Endothelial cell of umbilical vein (primary cell): ENCODE data around the gene COPE. TPM values are rescaled to one million over a fixed set of nuclear protein-coding genes. Genes with fewer than 3 reads are reported as not detected.
A peak's percentile ranks its signal among the peaks of the same experiment; 100 is the strongest.

Source experiments
- BruUV-seq: library from RNA; stranded (reverse); fragments of 400-500 nt; replicated peaks from 2 replicates; lab custom pipeline; 2021; lab: Mats Ljungman, UMichigan
- CTCF ChIA-PET: fragments of 300-600, 350-600 bp; sonication (Branson Sonifier 250); formaldehyde crosslinking; loops from one replicate; lab custom pipeline; 2021; ENCODE audit warnings: antibody characterized with exemption, inconsistent platforms; lab: Charles Lee
- POLR2A ChIA-PET: fragments of 300-600, 350-600 bp; sonication (Branson Sonifier 250); formaldehyde crosslinking; loops from one replicate; lab custom pipeline; 2021; ENCODE audit warnings: antibody characterized with exemption, inconsistent platforms; lab: Charles Lee
- DNase-seq: peaks from one replicate; pipeline ENCODE4 v3.0.0-alpha.2; 2011; ENCODE audit warnings: low read depth, low spot score
- FAIRE-seq: peaks from 2 replicates; lab custom pipeline; 2011; peaks lifted over from hg19 to GRCh38; lab: Jason Lieb, UNC
- H2AFZ ChIP-seq: 2 replicates; pipeline ENCODE4 v1.6.0; 2012; ENCODE audit warnings: low read depth, low read length, control low read depth, inconsistent platforms
- H3K27ac ChIP-seq: 2 replicates; pipeline ENCODE4 v1.5.1; 2011; ENCODE audit warnings: low read depth, mild to moderate bottlenecking, control low read depth, low read length, moderate library complexity; ENCODE audit not compliant: insufficient read depth
- H3K27me3 ChIP-seq, 2 experiments: 2 replicates each; pipeline versions ENCODE4 v1.6.0 to v1.6.1; 2011; ENCODE audit warnings: low read length in 2 of 2, mixed read lengths in 1 of 2; ENCODE audit not compliant: control insufficient read depth in 2 of 2, insufficient read depth in 2 of 2
- H3K36me3 ChIP-seq, 2 experiments: 2 replicates in 1 of 2; 3 replicates in 1 of 2; pipeline ENCODE4 v1.5.1; 2011; ENCODE audit warnings: low read length in 2 of 2, mild to moderate bottlenecking in 1 of 2, moderate library complexity in 1 of 2; ENCODE audit not compliant: control insufficient read depth in 2 of 2, insufficient read depth in 2 of 2; ENCODE audit errors: extremely low read depth in 1 of 2
- H3K4me1 ChIP-seq: 3 replicates; pipeline ENCODE4 v1.5.1; 2011; ENCODE audit warnings: mild to moderate bottlenecking, low read length; ENCODE audit not compliant: control insufficient read depth, insufficient read depth; ENCODE audit errors: extremely low read depth
- H3K4me2 ChIP-seq: 2 replicates; pipeline ENCODE4 v1.6.1; 2011; ENCODE audit warnings: low read length, control low read depth, mixed read lengths; ENCODE audit not compliant: insufficient read depth
- H3K4me3 ChIP-seq, 3 experiments: fragments of 200-600 bp in 1 of 3; sonication (generic), shearing (Covaris generic) in 1 of 3; replicated peaks in 1 of 3; 2 replicates each; pipeline ENCODE4 v1.5.1; 2011 to 2016; ENCODE audit warnings: control low read depth in 3 of 3, low read length in 3 of 3, mild to moderate bottlenecking in 2 of 3, inconsistent platforms in 1 of 3, low read depth in 1 of 3, moderate library complexity in 1 of 3; ENCODE audit not compliant: insufficient read depth in 1 of 3
- H3K79me2 ChIP-seq: 2 replicates; pipeline ENCODE4 v1.6.0; 2012; ENCODE audit warnings: low read length, inconsistent platforms; ENCODE audit not compliant: control insufficient read depth, insufficient read depth
- H3K9ac ChIP-seq: replicated peaks from 2 replicates; pipeline ENCODE3; 2011; ENCODE audit warnings: low read length, control low read depth; ENCODE audit not compliant: insufficient read depth; ENCODE audit errors: extremely low read depth
- H3K9me1 ChIP-seq: replicated peaks from 3 replicates; pipeline ENCODE4 v1.6.0; 2011; ENCODE audit warnings: mild to moderate bottlenecking, low read length; ENCODE audit not compliant: control insufficient read depth, insufficient read depth; ENCODE audit errors: extremely low read depth
- H3K9me3 ChIP-seq: replicated peaks from 2 replicates; pipeline ENCODE4 v1.5.1; 2012; ENCODE audit warnings: low read length, inconsistent platforms; ENCODE audit not compliant: control insufficient read depth, insufficient read depth
- H4K20me1 ChIP-seq: replicated peaks from 2 replicates; pipeline ENCODE3; 2011; ENCODE audit warnings: mild to moderate bottlenecking, low read length; ENCODE audit not compliant: control insufficient read depth, insufficient read depth; ENCODE audit errors: extremely low read depth
- CTCF ChIP-seq, 2 donors: IDR thresholded peaks; 1 replicate in 1 of 2; 2 replicates in 1 of 2; pipeline ENCODE4 v1.5.1; 2011; ENCODE audit warnings: low read length in 2 of 2, mild to moderate bottlenecking in 2 of 2, moderate library complexity in 2 of 2, control low read depth in 1 of 2, inconsistent platforms in 1 of 2, low read depth in 1 of 2; ENCODE audit not compliant: insufficient read depth in 1 of 2; ENCODE audit errors: extremely low read depth in 1 of 2
- FOS ChIP-seq: IDR thresholded peaks from 2 replicates; pipeline ENCODE4 v1.6.1; 2011; ENCODE audit warnings: mild to moderate bottlenecking, low read length, moderate library complexity, borderline replicate concordance; ENCODE audit not compliant: insufficient read depth
- MYC ChIP-seq: IDR thresholded peaks from one replicate; pipeline ENCODE4 v1.6.1; 2011; ENCODE audit warnings: mild to moderate bottlenecking, low read depth, low read length
- dilution Hi-C: fragments of 300-500 bp; cut with MboI; formaldehyde crosslinking; loops from one replicate; pipeline ENCODE4 v1.15.0; 2019; ENCODE audit warnings: low sequenced_read_pairs; ENCODE audit not compliant: extremely low pct_ligation_motif_present
- intact Hi-C: fragments of 100-400 bp; cut with micrococcal nuclease; formaldehyde crosslinking; loops from one replicate; pipeline ENCODE4 v1.10.0; 2022
- polyA plus RNA-seq, 4 experiments: library from polyadenylated mRNA; depleted of rRNA in 3 of 4; stranded (reverse) in 3 of 4; unstranded in 1 of 4; fragments of >200 nt; gene quantifications; 2 replicates each; pipeline versions ENCODE4 v1.2.1 to v1.2.3, GENCODE V29; 2011 to 2012; ENCODE audit warnings: missing spikeins in 1 of 4
- total RNA-seq: library from RNA; stranded (reverse); gene quantifications from 2 replicates; pipeline ENCODE4 v1.2.3, GENCODE V29; 2021

COPE gene
- total and polyA plus RNA-seq, 2 donors (not counting 3 experiments of a cell fraction or from before 2014, with no cell fraction given), result 252 to 407 TPM

GRCh38 chr19:18915639-18916038 lies 3.5 kb downstream of the COPE start:
- dilution Hi-C loops, result no loop called here

More at GRCh38 chr19:18915639-18916038, 3.5 kb downstream of the COPE start:
- Histone ChIP-seq H4K20me1 (peaks cover 2% of the 10 kb centered on the region), H3K9ac (no peak overlapping the region), H3K4me2 (no peak overlapping the region), H3K79me2 (peaks cover 54% of the 10 kb centered on the region), H2AFZ (no peak overlapping the region), H3K27ac (no peak overlapping the region), H3K4me3 (no peak overlapping the region), H3K9me1 (no peaks in the 10 kb centered on the region), H3K9me3 (no peaks in the 10 kb centered on the region), H3K4me1 (peaks cover 13% of the 10 kb centered on the region), H3K36me3 (peaks cover 5 to 17% of the 10 kb centered on the region in 2 experiments), H3K27me3 (no peaks in the 10 kb centered on the region)
- intact Hi-C loops, result loop anchor here (1.0 to 10.0 kb wide), 3 partner anchors 51 to 461 kb away; no protein-coding TSS in a partner anchor
- DNase-seq (peak; percentile 55), FAIRE-seq (peak; percentile 55)
- CTCF ChIA-PET, result interaction anchor here (0.6 to 1.5 kb wide), 7 partner anchors 16 to 322 kb away, joined by 3 to 9 read pairs (median 4); partner anchors contain the start of gene CERS1
- BruUV-seq, result no TSS peak
- POLR2A ChIA-PET, result no interaction called here
- TF ChIP-seq CTCF (IDR thresholded peaks at IDR 0.05; ENCODE audit: extremely low read depth in 1 of 2, insufficient read depth in 1 of 2, low read depth in 1 of 2, low read length in 2 of 2) (peak; percentile 42 to 60), MYC (no peak), FOS (no peak)
